Stimulated activated memory B cell treated with anti-CD40 and anti-IgM and Interleukin-4, amounts not matched to agents 10 μg/mL and 1 μg/mL and 100 μg/mL, for 72 hours (primary cell): ENCODE data around the gene CFDP1.
"Not testable (repeated sequence)": the region's sequence is repeated elsewhere in the genome, so short reads cannot be mapped to it uniquely, and the experiment has no call there.

Source experiments
- ATAC-seq: fragments of 150-1000 bp; cut with Tn5 transposase; 2 replicates; pipeline ENCODE4 v1.10.0; 2021
- H3K27ac Mint-ChIP-seq: one replicate; pipeline ENCODE4 v1.8.0; 2022; ENCODE audit warnings: mild to moderate bottlenecking, mixed read lengths
- H3K27me3 Mint-ChIP-seq: one replicate; pipeline ENCODE4 v1.8.0; 2022; ENCODE audit warnings: mixed read lengths
- H3K36me3 Mint-ChIP-seq: one replicate; pipeline ENCODE4 v1.8.0; 2022; ENCODE audit warnings: mixed read lengths
- H3K4me1 Mint-ChIP-seq: one replicate; pipeline ENCODE4 v1.8.0; 2022; ENCODE audit warnings: mixed read lengths
- H3K4me3 Mint-ChIP-seq: one replicate; pipeline ENCODE4 v1.8.0; 2022; ENCODE audit warnings: mild to moderate bottlenecking, moderate library complexity, mixed read lengths
- H3K9me3 Mint-ChIP-seq: one replicate; pipeline ENCODE4 v1.8.0; 2022; ENCODE audit warnings: mixed read lengths

The CFDP1 gene

GRCh38 chr16:75292691-75293090, 140.6 kb downstream of the CFDP1 start:
- peaks cover 69% of the 10 kb centered on the region for H3K36me3 Mint-ChIP-seq
- H3K27ac Mint-ChIP-seq: no peak overlapping the region
- H3K9me3 Mint-ChIP-seq: no peaks in the 10 kb centered on the region
- ATAC-seq: no peak
- H3K4me3 Mint-ChIP-seq: no peak overlapping the region
- no peaks in the 10 kb centered on the region for H3K4me1 Mint-ChIP-seq
- no peaks in the 10 kb centered on the region for H3K27me3 Mint-ChIP-seq

GRCh38 chr16:75289189-75289588, 144.1 kb downstream of the CFDP1 start:
- H3K27ac Mint-ChIP-seq: no peak overlapping the region
- H3K4me3 Mint-ChIP-seq: no peak overlapping the region
- peaks cover 55% of the 10 kb centered on the region for H3K36me3 Mint-ChIP-seq
- H3K9me3 Mint-ChIP-seq: no peaks in the 10 kb centered on the region
- H3K27me3 Mint-ChIP-seq: no peaks in the 10 kb centered on the region
- no peak for ATAC-seq
- no peaks in the 10 kb centered on the region for H3K4me1 Mint-ChIP-seq

GRCh38 chr16:75288596-75289120, 144.6 kb downstream of the CFDP1 start:
- Mint-ChIP-seq H3K4me1 (no peaks in the 10 kb centered on the region), H3K36me3 (peaks cover 53% of the 10 kb centered on the region), H3K4me3 (no peak overlapping the region), H3K27ac (no peak overlapping the region), H3K27me3 (no peaks in the 10 kb centered on the region), H3K9me3 (no peaks in the 10 kb centered on the region)
- ATAC-seq: peak; percentile 63

- H3K4me3 Mint-ChIP-seq: no peak overlapping the region
- no peak overlapping the region for H3K27ac Mint-ChIP-seq
- no peak for ATAC-seq
- no peaks in the 10 kb centered on the region for H3K9me3 Mint-ChIP-seq
- peaks cover 48% of the 10 kb centered on the region for H3K36me3 Mint-ChIP-seq
- H3K27me3 Mint-ChIP-seq: no peaks in the 10 kb centered on the region
- H3K4me1 Mint-ChIP-seq: no peaks in the 10 kb centered on the region
These were observed 145.1 kb downstream of the CFDP1 start for GRCh38 chr16:75288181-75288580.

GRCh38 chr16:75287708-75288107, 145.6 kb downstream of the CFDP1 start:
- H3K36me3 Mint-ChIP-seq: peaks cover 44% of the 10 kb centered on the region
- no peaks in the 10 kb centered on the region for H3K4me1 Mint-ChIP-seq
- ATAC-seq: no peak
- no peak overlapping the region for H3K4me3 Mint-ChIP-seq
- H3K27ac Mint-ChIP-seq: no peak overlapping the region
- no peaks in the 10 kb centered on the region for H3K27me3 Mint-ChIP-seq
- no peaks in the 10 kb centered on the region for H3K9me3 Mint-ChIP-seq

GRCh38 chr16:75286389-75286788, 146.9 kb downstream of the CFDP1 start:
- ATAC-seq: no peak
- Mint-ChIP-seq H3K9me3 (no peaks in the 10 kb centered on the region), H3K4me1 (no peaks in the 10 kb centered on the region), H3K27me3 (peaks cover 2% of the 10 kb centered on the region), H3K4me3 (no peak overlapping the region), H3K27ac (no peak overlapping the region), H3K36me3 (peaks cover 30% of the 10 kb centered on the region)

- no peak for ATAC-seq
- Mint-ChIP-seq H3K27me3 (peaks cover 26% of the 10 kb centered on the region), H3K27ac (no peak overlapping the region), H3K36me3 (peaks cover 12% of the 10 kb centered on the region), H3K9me3 (no peaks in the 10 kb centered on the region), H3K4me1 (no peaks in the 10 kb centered on the region), H3K4me3 (no peak overlapping the region)
These were observed 150.6 kb downstream of the CFDP1 start for GRCh38 chr16:75282466-75283281.

- Mint-ChIP-seq H3K4me3 (no peak overlapping the region), H3K36me3 (peaks cover 12% of the 10 kb centered on the region), H3K9me3 (no peaks in the 10 kb centered on the region), H3K27ac (no peak overlapping the region), H3K4me1 (no peaks in the 10 kb centered on the region), H3K27me3 (peaks cover 33% of the 10 kb centered on the region)
- ATAC-seq: no peak
These were observed 151.5 kb downstream of the CFDP1 start for GRCh38 chr16:75281826-75282225.

- ATAC-seq, H3K4me3 Mint-ChIP-seq, H3K27ac Mint-ChIP-seq, H3K9me3 Mint-ChIP-seq, H3K4me1 Mint-ChIP-seq: not testable (repeated sequence)
- Mint-ChIP-seq H3K36me3 (peaks cover 11% of the 10 kb centered on the region), H3K27me3 (peaks cover 33% of the 10 kb centered on the region)
These were observed 152.3 kb downstream of the CFDP1 start for GRCh38 chr16:75281009-75281408.

- Mint-ChIP-seq H3K27me3 (peaks cover 33% of the 10 kb centered on the region), H3K27ac (no peak overlapping the region), H3K4me1 (no peaks in the 10 kb centered on the region), H3K4me3 (no peak overlapping the region), H3K9me3 (no peaks in the 10 kb centered on the region), H3K36me3 (peaks cover 5% of the 10 kb centered on the region)
- no peak for ATAC-seq
These were observed 152.9 kb downstream of the CFDP1 start for GRCh38 chr16:75280331-75280804.

- Mint-ChIP-seq H3K27me3 (peaks cover 42% of the 10 kb centered on the region), H3K9me3 (no peaks in the 10 kb centered on the region), H3K27ac (no peak overlapping the region)
These were observed 154.0 kb downstream of the CFDP1 start for GRCh38 chr16:75279305-75279704.

GRCh38 chr16:75273054-75273925, 160.0 kb downstream of the CFDP1 start:
- Mint-ChIP-seq H3K36me3 (no peaks in the 10 kb centered on the region), H3K4me1 (no peaks in the 10 kb centered on the region), H3K27me3 (peaks cover 43% of the 10 kb centered on the region), H3K9me3 (no peaks in the 10 kb centered on the region), H3K27ac (no peak overlapping the region), H3K4me3 (no peak overlapping the region)
- ATAC-seq: no peak

More at GRCh38 chr16:75279305-75279704, 154.0 kb downstream of the CFDP1 start:
- Mint-ChIP-seq H3K4me3 (no peak overlapping the region), H3K4me1 (no peaks in the 10 kb centered on the region), H3K36me3 (peaks cover 5% of the 10 kb centered on the region)
- no peak for ATAC-seq

GRCh38 chr16:75272629-75273028, 160.7 kb downstream of the CFDP1 start:
- peaks cover 40% of the 10 kb centered on the region for H3K27me3 Mint-ChIP-seq
- H3K4me3 Mint-ChIP-seq: not testable (repeated sequence)

GRCh38 chr16:75272097-75272551, 161.2 kb downstream of the CFDP1 start:
- no peak overlapping the region for H3K4me3 Mint-ChIP-seq
- no peaks in the 10 kb centered on the region for H3K9me3 Mint-ChIP-seq
- no peaks in the 10 kb centered on the region for H3K36me3 Mint-ChIP-seq
- H3K4me1 Mint-ChIP-seq: no peaks in the 10 kb centered on the region
- H3K27ac Mint-ChIP-seq: no peak overlapping the region
- peak; percentile 32 for ATAC-seq
- H3K27me3 Mint-ChIP-seq: peaks cover 40% of the 10 kb centered on the region

More at GRCh38 chr16:75272629-75273028, 160.7 kb downstream of the CFDP1 start:
- not testable (repeated sequence) for ATAC-seq, H3K9me3 Mint-ChIP-seq, H3K36me3 Mint-ChIP-seq, H3K27ac Mint-ChIP-seq, H3K4me1 Mint-ChIP-seq

- Mint-ChIP-seq H3K9me3 (no peaks in the 10 kb centered on the region), H3K27ac (no peak overlapping the region), H3K27me3 (peaks cover 44% of the 10 kb centered on the region), H3K36me3 (no peaks in the 10 kb centered on the region), H3K4me3 (no peak overlapping the region), H3K4me1 (peaks cover 2% of the 10 kb centered on the region)
- peak; percentile 17 for ATAC-seq
These were observed 161.7 kb downstream of the CFDP1 start for GRCh38 chr16:75271441-75272096.
